Measurements from ENCODE around the gene SIL1.

The SIL1 gene

DNA sequence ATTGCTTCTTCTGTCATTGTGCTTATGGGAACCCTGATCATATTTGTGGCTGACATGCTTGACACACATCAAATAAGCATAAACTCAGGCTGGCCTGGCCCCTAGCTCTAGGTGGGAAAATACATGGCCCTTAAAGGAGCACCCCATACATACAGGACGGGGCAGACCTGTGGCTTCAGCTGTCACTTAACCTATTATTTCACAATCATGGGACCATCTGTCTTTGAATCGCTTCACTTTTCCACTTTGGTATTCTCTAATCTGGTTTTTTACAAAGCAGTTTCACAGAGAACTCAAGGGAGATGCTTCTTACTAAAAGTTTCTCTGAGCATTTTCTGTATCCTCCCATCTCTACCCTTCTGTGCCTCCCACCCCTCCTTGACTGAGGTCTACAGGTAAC is 288.4 kb downstream of the SIL1 start:
- DNase-seq: no peak

DNA sequence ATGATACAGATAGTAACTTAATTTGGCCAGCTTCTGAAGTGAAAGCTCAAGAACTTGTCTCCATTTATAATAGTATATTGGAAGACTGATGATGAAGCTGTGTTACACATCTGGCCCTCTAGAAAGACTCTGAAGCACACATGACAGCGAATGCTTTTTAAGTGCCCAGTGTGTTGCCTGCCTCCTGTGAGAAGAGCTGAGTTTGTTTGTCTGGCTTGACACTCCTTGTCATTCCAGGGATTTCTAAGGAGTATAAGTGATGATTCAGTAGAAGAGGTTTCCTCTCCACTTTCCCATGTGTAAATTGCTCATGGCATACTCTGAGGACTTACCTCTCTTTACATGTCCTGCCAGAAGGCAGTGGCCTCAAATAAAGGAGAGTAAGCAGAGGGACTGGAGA is 292.6 kb downstream of the SIL1 start:
- DNase-seq: no peak

DNA sequence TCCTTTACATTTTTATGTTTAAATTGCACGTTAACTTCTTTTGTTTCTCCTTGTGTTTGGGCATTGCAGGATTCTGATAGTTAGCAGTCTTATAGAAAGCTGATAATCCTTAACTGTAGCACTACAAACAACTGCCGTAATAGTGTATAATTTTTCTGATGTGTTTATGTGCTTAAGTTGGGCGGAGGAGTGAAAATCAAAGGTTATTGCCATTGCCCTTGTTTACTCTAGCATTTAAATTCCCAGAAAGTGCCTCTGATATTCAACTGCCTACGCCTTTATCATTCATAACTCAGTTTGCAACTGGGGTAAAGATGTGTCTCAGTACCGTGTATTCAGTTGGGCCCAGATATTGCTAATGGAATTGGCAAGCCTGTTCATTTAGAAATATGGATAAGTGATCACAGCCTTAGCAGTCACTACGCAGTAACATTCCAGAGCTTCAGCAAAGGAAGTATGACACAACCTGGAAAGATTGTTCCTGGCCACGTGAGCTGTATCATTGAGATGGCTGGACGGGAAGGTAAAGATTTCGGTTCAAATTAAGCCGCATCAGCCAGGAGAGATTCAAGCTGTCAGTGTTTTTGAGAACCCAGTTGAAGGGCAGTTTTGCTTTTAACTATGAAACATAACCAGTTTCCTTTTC is 294.9 kb downstream of the SIL1 start:
- peak; percentile 7 for DNase-seq

DNA sequence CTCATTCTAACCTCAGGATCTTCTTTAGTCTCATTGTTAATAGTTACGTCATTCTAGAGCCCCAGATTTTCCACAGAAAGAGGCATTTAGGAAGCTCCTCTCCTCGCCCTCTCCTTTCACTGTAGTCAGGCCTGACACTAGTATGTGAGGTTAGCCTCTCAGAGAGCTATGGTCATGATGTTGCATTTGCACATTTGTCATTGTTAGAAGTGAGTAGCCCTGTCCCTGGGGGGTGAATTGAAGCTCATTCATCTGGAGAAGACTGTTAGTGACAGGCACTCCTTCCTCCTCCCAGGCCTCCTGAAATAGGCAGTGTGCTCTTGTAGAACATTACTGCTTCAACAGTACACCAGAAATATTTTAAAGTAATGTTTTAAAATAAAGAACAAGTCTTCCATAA is 296.5 kb downstream of the SIL1 start:
- no peak for DNase-seq

DNA sequence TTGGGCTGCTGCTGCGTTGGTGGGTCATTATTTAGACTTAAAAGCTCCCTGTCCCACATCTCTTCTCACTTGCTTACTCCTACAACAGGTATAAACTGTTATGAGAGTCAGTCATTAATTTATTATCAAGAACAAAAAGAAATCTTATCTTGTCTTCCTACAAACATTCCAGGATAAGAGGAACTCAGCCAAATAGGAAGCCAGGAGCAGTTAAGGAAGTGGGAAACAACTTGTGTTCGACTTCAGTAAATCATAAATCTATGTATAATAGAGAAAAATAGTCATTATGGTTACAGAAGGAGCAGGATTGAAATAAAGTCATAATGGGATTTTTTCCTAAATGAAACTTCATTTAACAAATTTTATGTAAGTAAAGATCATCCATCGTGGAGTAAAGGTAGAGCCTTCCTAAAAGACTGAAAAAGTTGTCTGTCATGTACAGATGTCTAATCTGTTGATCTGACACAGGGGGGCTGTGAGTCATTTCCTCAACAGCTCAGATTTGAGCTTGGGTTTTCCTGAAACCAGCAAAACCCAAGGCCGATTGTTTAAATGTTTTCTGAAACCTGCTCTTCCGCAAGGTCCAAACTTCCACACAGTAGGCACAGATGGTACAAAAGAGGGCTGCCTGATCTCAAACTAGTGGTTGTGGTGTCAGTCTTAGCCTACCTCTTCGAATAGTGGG is 297.7 kb downstream of the SIL1 start:
- no peak for DNase-seq

DNA sequence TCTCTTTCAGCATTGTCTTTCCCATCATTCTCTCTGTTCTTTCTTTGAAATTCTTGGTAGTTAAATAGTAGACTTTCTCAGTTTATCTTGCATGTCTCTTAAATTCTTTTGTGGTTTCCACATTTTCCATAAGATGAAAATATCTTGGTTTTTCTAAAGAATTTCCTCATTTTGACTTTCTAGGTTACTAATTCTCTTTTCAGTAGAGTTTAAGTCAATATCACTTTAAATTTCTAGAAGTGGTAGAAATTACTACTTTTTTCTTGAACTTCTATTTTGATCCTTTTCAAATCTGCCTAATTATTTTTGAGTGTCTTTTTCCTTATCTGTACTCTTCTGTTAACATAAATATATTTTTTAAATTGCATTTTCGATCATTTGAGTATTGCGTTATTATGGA is 299.4 kb downstream of the SIL1 start:
- no peak for DNase-seq

DNA sequence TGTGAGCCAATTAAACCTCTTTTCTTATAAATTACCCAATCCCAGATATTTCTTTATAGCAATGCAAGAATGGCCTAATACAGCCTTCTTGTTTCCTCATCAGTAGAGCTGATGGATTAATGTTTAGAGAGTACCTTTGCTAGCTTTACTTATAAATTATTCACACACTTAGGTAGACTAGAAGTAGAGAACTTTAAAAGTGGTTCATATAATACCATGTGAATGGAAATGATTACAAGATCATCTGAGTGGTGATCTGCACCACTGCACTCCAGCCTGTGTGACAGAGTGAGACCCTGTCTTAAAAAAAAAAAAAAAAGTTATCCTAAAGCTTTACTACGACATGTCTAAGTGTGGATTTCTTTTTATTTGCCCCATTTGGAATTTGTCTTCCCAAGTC is 299.9 kb downstream of the SIL1 start:
- DNase-seq: no peak

Data from NCI-H748 treated with DMSO at 0.1 percent for 48 hours (cell line).